SKM-1 (cell line): Measurements from ENCODE around the gene CNBD2.
"Not testable (repeated sequence)": the region's sequence is repeated elsewhere in the genome, so short reads cannot be mapped to it uniquely, and the experiment has no call there.

Experiments
- DNase-seq: peaks from one replicate; lab custom pipeline; 2025; ENCODE audit not compliant: unreplicated experiment; lab: John Stamatoyannopoulos, UW

The CNBD2 gene

DNA sequence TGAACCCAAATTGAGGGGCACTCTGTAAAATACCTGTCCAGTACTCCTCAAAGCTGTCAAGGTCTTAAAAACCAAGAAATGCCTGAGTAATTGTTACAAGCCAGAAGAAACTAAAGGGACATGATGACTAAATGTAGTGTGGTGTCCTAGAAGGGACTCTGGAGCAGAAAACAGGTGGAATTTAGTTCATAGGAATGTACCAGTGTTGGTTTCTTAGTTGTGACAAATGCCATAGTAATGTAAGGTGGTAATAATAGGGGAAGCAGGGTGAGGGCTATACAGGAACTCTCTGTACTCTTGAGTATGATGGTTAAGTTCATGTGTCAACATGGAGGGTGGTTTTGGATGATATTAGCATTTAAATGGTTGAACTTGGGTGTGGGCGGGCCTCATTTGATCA is 92.3 kb downstream of the CNBD2 start:
- DNase-seq: no peak

DNA sequence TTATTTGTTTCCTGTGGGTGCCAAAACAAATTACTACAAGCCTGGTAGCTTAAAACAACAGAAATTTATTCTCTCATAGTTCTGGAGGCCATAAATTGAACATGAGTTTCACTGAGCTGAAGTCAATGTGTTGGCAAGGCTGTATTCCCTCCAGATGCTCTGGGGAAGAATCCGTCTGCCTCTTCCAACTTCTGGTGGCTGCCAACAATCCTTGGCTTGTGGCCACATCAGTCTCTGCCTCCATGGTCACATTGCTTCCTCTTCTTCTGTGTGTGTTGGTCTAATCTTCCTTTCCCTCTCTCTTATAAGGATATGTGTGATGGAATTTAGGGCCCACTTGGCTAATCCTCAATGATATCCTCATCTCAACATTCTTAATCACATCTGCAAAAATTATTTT is 93.4 kb downstream of the CNBD2 start:
- no peak for DNase-seq

DNA sequence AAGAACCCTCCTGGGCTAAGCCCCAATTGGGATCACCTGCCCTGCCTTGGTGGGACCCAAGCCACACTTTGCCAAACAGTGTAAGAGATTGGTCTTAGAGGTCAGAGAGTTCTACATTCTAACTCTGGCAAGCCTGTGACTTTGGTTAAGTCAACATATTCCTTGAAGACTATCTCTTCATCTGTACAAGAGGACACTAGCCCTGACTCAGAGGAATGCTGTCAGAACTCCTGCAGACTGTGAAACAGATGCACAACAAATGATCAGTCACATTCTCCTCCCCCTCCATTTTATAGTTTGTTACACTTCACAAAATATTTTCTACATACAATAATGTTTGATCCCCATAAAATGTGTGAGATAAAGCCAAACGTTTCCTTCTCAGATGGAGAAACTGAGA is 94.4 kb downstream of the CNBD2 start:
- DNase-seq: no peak

- DNase-seq: no peak
Observed at GRCh38 chr20:36063916-36064657, 95.7 kb downstream of the CNBD2 start.

GRCh38 chr20:36064658-36065426 is 96.5 kb downstream of the CNBD2 start:
- peak; percentile 71 for DNase-seq

- no peak for DNase-seq
Observed at GRCh38 chr20:36065427-36065998, 97.1 kb downstream of the CNBD2 start.

DNA sequence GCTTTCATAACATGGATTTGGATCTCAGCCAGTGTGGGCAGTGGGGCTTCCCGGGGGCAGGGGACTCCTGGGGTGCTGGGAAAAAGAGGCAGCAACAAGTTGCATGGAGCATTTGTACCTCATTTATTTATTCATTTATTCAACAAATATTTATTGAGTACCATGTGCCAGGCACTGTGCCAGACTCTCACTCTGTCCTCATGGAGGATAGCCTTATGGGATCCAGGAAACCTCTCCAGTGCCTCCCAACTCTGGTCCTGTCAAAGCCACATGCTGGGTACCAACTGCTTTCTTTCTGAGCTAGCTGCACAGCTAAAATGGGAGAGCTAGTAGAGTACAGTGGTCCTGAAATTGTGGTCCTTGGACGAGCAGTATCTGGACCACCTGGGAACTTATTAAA is 98.4 kb downstream of the CNBD2 start:
- DNase-seq: no peak

GRCh38 chr20:36068526-36068925 is 100.1 kb downstream of the CNBD2 start:
- DNase-seq: not testable (repeated sequence)

GRCh38 chr20:36070451-36070850 is 102.1 kb downstream of the CNBD2 start:
- DNase-seq: no peak

GRCh38 chr20:36071848-36072247 is 103.5 kb downstream of the CNBD2 start:
- no peak for DNase-seq

- DNase-seq: no peak
Observed at GRCh38 chr20:36074983-36075382, 106.6 kb downstream of the CNBD2 start.

- DNase-seq: not testable (repeated sequence)
Observed at GRCh38 chr20:36077762-36078161, 109.4 kb downstream of the CNBD2 start.

DNA sequence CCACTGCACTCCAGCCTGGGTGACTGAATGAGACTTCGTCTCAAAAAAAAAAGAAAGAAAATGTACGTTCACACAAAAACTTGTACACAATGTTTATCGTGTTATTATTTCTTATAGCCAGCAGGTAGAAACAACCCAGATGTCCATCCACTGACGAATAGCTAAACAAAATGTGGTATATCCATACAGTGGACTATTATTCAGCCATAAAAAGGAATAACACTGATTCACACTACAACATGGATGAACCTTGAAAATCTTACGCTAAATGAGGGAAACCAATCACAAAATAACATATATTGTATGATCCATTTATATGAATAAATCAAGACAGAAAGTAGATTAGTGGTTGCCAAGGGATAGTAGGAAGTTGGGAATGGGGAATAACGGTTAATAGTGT is 111.1 kb downstream of the CNBD2 start:
- no peak for DNase-seq

DNA sequence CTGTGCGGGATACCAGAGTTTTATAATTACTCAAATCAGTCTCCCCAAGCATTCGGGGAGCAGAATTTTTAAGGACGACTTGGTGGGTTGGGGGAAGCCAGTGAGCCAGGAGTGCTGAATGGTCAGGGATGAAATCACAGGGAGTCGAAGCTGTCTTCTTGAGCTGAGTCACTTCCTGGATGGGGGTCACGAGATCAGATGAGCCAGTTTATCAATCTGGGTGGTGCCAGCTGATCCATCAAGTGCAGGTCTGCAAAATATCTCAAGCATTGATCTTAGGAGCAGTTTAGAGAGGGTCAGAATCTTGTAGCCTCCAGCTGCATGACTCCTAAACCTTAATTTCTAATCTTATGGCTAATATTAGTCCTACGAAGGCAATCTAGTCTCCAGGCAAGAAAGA is 111.6 kb downstream of the CNBD2 start:
- DNase-seq: not testable (repeated sequence)
